Bone marrow (tissue), 2 donors: Measurements from ENCODE around the gene RBM47.
"Not testable (repeated sequence)": the region's sequence is repeated elsewhere in the genome, so short reads cannot be mapped to it uniquely, and the experiment has no call there.

Source experiments
- DNase-seq, 2 donors: peaks; one replicate each; lab custom pipeline; 2025; lab: John Stamatoyannopoulos, UW

RBM47 gene

GRCh38 chr4:40486534-40486933 is 143.1 kb downstream of the RBM47 start:
- no peak for DNase-seq

GRCh38 chr4:40484346-40485090 is 145.1 kb downstream of the RBM47 start:
- no peak for DNase-seq

- DNase-seq: no peak
Observed at GRCh38 chr4:40482985-40483647, 146.5 kb downstream of the RBM47 start.

GRCh38 chr4:40481977-40482376 is 147.7 kb downstream of the RBM47 start:
- DNase-seq: no peak

GRCh38 chr4:40480291-40480690 is 149.4 kb downstream of the RBM47 start:
- no peak for DNase-seq

- DNase-seq: no peak
Observed at GRCh38 chr4:40479378-40479777, 150.3 kb downstream of the RBM47 start.

GRCh38 chr4:40475609-40476008 is 154.1 kb downstream of the RBM47 start:
- no peak for DNase-seq

- no peak for DNase-seq
Observed at GRCh38 chr4:40473578-40474388, 155.9 kb downstream of the RBM47 start.

GRCh38 chr4:40471923-40472322 is 157.7 kb downstream of the RBM47 start:
- no peak for DNase-seq

GRCh38 chr4:40466789-40467188 is 162.9 kb downstream of the RBM47 start:
- DNase-seq: no peak

GRCh38 chr4:40462326-40462725 is 167.3 kb downstream of the RBM47 start:
- DNase-seq: no peak

GRCh38 chr4:40461879-40462278 is 167.8 kb downstream of the RBM47 start:
- no peak for DNase-seq

- no peak for DNase-seq
Observed at GRCh38 chr4:40461062-40461461, 168.6 kb downstream of the RBM47 start.

GRCh38 chr4:40458683-40459082 is 171.0 kb downstream of the RBM47 start:
- DNase-seq: no peak

GRCh38 chr4:40458109-40458508 is 171.6 kb downstream of the RBM47 start:
- DNase-seq: no peak

- DNase-seq: no peak
Observed at GRCh38 chr4:40455340-40455902, 174.2 kb downstream of the RBM47 start.

GRCh38 chr4:40454816-40455215 is 174.8 kb downstream of the RBM47 start:
- no peak for DNase-seq

GRCh38 chr4:40453912-40454311 is 175.8 kb downstream of the RBM47 start:
- DNase-seq: no peak

- no peak for DNase-seq
Observed at GRCh38 chr4:40448875-40449274, 180.8 kb downstream of the RBM47 start.

GRCh38 chr4:40446839-40447238 is 182.8 kb downstream of the RBM47 start:
- DNase-seq: no peak

- DNase-seq: not testable (repeated sequence)
Observed at GRCh38 chr4:40446261-40446750, 183.4 kb downstream of the RBM47 start.

GRCh38 chr4:40445671-40446070 is 184.0 kb downstream of the RBM47 start:
- no peak for DNase-seq
